ENCODE results near the gene NAV1.
"Not testable (repeated sequence)": the region's sequence is repeated elsewhere in the genome, so short reads cannot be mapped to it uniquely, and the experiment has no call there.

Gene NAV1, protein sequence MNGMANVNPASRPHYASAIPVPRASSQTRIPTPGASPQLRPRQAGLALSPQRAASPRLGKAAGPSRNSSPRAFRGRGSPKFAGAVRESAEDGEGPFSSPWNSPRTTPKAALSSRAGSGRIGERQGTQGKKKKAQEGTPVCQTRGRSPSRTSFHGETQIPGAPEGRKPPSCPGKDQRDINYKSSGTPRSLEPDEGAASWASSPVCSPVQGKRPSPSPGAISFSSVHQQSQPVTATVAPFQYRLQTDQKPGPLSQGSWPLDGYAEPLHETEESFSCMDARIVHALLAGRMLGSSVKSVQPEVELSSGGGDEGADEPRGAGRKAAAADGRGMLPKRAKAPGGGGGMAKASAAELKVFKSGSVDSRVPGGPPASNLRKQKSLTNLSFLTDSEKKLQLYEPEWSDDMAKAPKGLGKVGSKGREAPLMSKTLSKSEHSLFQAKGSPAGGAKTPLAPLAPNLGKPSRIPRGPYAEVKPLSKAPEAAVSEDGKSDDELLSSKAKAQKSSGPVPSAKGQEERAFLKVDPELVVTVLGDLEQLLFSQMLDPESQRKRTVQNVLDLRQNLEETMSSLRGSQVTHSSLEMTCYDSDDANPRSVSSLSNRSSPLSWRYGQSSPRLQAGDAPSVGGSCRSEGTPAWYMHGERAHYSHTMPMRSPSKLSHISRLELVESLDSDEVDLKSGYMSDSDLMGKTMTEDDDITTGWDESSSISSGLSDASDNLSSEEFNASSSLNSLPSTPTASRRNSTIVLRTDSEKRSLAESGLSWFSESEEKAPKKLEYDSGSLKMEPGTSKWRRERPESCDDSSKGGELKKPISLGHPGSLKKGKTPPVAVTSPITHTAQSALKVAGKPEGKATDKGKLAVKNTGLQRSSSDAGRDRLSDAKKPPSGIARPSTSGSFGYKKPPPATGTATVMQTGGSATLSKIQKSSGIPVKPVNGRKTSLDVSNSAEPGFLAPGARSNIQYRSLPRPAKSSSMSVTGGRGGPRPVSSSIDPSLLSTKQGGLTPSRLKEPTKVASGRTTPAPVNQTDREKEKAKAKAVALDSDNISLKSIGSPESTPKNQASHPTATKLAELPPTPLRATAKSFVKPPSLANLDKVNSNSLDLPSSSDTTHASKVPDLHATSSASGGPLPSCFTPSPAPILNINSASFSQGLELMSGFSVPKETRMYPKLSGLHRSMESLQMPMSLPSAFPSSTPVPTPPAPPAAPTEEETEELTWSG (N-terminal part only)

DNA sequence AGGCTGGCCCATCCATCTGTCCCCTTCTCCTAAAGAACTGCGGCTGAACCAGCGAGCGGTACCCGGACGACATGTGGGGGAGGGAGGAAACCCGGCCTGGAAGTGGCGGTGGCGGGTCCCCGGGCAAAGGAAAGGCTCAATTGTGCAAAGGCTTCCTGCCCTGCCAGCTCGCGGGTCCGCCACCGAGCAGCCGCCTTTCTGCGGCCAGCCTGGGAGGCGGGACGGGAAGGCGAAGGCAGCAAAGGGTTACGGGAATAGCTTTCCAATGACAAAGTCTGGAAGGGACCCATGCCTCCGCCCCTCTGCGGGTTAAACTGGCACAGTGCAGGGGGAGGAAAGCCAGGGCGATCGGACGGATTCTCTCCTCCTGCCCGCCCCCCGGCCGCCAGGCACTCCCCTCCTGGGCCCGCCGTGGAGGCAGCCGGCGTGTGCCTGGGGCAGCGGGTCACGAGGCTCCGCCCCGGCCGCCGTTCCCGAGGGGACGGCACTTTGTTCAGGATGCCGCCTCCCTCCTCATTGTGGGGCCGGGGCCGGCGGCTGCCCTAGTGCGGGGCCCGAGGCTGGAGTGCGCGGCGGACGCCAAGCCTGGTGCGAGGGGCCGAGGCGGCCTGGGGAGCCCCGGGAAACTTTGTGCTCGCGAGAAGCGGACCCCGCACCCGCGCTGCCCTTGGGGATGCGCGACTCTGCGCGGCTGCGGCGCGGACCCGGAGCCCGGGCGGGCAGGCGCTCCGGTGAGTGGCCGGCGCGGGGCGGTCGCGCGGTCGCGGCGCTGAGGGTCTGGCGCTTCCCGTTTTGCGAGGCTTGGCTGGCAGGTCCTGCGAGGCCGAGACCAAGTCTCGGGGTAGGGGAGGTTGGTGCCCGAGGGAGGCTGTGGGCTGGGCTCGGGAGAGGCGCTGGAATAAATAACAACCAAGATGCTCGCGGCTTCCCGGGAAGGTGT is at the start of gene NAV1:
NAV1 (plus strand) TSS at position 516 of the 940 bp plus-strand sequence. CDS start 83,758 bp downstream, outside the sequence.
- no peak for DNase-seq (ENCODE audit: low read depth)

DNA sequence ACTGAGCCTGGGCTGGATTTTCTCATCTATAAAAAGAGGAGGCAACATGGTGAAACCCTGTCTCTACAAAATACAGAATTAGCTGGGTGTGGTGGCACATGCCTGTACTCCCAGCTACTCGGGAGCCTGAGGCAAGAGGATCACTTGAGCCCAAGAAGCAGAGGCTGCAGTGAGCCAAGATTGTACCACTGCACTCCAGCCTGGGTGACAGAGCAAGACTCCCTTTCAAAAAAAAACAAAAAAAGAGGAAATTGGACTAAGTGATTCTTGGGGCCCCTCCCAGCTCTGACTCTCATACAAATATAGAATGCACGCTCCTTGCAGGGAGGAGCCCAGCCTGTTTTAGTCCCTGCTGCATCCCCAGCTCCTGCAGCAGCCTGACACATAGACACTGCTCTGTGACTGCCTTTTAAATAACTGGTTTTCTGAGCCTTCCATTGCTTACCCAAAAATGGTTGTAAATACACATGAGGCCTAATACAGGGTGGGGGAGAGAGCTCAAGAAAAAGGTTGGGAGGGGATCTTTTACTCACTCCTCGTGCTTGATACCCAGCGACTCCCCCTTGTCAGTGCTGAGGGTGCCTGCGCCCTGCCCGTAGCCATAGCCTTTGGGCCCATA is 49.2 kb upstream of the NAV1 start:
- DNase-seq (ENCODE audit: low read depth), result no peak

DNA sequence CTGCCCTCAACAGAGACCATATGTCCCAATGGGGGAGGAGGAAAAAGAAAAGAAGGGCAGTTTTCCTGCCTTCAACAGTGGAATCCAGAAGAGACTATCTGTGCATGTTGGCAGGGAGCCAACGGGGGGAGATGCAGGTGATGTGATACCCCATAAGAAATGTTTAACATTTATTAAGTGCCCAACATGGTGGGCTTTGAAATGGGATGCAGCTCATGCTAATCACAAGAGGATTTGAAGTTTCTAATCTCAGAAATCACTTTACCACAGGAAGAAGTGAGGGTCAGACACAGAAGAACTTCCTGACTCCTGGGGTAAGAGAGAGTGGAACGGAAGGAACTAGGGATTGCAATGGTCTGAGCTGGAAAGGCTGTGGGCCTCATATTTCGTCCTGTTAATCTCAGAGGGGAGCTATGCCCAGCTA is 48.2 kb upstream of the NAV1 start:
- DNase-seq (ENCODE audit: low read depth), result no peak

DNA sequence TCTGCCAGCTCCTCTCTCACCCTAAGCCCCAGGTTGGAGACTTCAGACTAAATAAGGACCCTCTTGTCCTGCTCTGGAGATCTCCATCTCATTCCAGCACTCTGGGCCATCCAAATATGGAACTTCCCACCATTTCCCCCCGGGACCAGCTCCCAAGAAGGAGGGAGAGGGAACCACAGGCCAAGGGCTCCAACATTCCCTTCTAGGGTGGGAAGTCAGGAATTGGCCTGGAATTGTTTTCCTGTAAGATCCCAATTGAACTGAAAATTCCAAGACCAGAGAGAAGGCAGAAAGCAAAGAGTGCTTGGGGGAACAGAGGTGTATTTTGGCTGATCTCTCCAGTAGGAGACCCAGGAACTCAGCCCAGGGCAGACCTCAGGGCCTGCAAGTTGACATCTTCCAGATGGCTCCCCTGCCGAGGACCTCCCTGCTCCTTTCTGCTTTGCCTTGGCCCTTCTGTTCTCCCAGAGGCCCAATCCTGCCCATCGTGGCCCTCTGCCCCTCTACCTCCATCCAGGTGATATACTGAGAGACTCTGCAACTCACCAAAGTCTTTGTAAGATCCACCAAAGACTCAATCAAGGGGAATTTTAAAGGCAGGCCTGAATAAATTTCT is 46.9 kb upstream of the NAV1 start:
- DNase-seq (ENCODE audit: low read depth), result no peak

DNA sequence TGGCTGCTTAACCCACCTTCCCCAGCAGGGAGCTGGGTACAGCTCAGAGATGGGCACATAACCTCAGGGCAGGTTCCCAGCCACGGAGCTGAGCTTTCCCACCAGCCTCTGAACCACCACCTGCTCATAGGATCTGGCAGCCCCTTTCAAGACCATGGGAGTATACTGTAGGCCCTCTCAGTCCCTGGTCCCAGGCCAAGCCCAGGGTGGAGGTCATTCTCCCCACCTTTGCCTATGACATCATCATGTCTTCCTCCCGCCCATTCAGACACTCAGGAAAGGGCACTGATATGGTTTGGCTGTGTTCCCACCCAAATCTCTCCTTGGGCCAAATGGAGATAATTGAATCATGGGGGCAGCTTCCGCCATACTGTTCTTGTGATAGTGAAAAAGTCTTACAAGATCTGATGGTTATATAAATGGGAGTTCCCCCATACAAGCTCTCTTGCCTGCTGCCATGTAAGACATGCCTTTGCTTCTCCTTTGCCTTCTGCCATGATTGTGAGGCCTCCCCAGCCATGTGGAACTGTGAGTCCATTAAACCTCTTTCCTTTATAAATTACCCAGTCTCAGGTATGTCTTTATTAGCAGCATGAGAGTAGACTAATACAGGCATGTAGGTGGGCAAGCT is 45.8 kb upstream of the NAV1 start:
- DNase-seq (ENCODE audit: low read depth), result not testable (repeated sequence)

DNA sequence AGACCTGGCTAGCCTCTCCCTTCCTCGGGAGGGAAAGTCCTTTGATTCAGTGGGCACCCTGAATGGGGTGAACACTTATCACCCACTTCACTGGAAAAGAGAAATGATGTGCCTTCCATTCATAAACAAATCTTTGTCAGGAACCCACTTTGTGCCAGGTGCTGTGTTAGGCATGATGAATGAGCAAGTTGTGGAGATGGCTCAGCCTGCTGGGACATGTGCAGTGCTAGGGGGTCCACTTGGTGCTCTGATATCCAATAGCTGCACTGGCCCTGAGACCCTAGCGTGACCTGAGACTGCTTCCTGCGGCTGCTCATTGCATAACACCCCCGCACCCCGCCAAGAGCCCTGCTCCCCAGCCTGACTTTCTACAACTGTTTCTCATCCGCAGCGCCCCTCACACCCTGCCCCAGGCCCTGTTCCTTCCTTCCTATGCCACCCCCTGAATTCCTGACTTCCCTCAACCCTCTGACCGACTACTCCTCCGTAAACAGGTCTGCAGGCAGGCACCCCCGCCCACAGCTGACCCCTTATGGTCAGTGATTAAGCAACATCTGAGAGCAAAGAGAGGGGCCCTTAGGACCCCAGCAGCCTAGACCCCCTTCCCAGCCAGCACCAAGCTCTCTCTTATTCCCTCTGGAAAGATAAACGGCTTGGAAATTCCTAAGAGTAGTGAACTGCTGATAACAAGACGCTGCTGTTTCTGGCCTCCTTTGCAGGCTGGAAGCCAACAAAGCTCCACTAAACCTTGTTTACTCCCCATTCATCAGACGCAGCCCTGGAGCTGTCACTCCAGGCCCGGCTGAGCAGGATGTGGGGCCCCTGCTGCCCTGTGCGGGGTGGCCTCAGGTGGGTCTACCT is 44.9 kb upstream of the NAV1 start:
- no peak for DNase-seq (ENCODE audit: low read depth)

DNA sequence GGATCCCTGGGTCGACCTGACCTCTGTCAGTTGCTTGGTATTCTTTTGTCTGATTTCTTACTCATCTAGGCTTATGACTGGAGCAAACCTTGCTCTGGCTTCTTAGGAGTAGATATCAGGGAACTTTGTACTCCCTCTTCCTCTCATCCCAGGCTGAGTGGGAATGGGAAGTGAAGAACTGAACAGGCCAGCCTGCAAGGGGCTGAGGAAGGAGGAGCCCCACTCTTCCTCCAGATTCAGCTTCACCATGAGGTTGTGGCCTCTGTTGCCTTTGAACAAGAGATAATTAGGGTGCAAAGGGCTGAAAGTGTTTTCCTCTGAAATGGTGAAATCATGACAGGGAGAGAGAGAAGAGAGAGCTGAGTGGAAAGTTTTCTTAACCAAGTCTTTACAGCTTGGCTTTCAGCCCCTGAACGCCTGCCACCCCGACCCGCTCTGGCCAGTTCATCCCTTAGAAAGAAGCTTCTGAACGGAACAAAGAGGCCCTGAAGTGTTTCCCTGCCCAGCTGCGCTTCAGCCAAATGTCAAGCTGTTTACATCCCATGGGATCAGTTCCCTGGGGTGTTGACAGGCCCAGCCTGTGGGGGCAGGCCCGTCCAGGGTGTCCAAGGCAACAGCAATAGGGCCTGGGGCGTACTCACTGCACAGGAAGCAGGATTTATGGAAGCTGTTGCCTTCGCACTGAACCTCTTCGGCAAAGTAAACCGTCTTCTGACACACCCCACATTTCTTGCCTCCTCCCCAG is 43.2 kb upstream of the NAV1 start:
- DNase-seq (ENCODE audit: low read depth), result no peak

DNA sequence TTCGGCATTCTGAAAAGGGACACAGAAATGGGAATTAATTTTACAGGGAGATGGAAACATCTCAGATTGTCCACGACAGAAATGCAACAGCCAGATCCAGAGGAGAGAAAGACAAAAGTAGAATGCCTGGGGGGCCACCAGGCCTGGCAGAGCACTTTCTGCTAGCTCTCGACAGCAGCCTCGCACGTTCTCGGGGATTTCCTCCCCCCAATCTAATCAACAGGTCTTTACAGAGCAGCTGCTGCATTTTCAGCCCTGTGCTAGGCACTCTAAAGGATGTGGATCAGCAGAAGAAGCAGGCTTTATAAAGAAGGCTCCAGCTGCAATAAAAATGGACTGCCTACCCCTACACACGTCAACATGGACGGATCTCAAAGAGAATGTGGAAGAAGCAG is 42.6 kb upstream of the NAV1 start:
- no peak for DNase-seq (ENCODE audit: low read depth)

DNA sequence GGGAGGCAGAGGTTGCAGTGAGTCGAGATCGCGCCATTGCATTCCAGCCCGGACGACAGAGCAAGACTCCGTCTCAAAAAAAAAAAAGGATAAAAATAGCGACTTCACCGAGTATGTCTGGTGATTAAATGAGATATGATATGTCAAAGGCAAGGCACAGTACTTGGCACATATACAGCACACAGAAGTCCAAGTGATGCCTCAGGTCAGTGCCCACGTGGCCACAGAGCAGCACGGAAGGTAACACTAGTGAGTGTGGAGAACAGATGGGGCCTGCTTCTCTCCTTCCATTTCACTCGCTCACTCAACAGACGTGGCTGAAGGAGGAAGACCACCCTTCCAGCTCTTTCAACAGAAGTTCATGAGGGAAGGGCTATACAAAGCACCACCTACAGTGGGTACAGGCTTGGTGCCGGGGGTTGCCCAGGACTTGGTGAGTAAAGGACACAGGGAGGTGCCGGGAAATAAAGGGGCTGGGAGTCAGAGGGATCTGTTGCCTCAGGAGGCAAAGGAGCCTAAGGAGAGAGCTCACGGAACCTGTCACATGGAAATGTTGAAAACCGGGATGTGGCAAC is 40.9 kb upstream of the NAV1 start:
- DNase-seq (ENCODE audit: low read depth), result no peak

DNA sequence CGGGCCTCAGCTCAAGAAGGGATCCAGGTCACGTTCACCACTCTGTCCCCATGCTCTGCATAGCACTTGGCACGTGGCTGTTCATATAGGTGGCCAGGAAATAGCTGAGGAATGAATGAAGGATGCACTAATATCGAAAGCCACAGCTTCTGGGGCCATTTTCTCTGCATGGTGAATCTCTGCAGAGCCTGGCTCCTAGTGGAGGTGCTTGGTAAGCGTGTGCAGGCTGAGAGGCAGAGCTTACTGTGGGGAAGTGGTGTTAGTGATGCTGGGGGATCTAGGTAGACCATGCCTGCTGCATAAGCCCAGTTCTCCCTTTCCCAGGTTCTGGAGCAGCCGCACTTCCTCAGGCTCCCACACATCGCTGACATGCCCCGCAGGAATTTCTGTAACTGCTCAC is 40.3 kb upstream of the NAV1 start:
- no peak for DNase-seq (ENCODE audit: low read depth)

DNA sequence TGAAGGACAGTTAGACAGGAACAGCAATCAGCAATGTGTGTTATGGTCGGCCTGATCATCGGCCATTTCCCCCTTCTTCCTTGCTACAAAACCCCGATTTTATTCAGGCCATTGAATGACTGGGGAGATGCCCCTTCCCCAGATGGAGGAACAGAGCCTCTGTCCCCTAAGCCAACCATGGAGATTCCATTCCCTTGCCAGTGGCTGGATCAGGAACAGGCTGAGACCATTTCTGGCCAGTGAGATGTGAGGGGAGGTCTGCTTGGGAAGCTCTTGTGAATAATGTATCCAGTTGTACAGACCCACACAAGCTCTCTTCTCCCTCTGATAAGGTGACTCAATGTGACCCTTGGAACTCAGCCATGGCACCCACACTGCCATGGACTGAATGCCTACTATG is 39.7 kb upstream of the NAV1 start:
- DNase-seq (ENCODE audit: low read depth), result no peak

DNA sequence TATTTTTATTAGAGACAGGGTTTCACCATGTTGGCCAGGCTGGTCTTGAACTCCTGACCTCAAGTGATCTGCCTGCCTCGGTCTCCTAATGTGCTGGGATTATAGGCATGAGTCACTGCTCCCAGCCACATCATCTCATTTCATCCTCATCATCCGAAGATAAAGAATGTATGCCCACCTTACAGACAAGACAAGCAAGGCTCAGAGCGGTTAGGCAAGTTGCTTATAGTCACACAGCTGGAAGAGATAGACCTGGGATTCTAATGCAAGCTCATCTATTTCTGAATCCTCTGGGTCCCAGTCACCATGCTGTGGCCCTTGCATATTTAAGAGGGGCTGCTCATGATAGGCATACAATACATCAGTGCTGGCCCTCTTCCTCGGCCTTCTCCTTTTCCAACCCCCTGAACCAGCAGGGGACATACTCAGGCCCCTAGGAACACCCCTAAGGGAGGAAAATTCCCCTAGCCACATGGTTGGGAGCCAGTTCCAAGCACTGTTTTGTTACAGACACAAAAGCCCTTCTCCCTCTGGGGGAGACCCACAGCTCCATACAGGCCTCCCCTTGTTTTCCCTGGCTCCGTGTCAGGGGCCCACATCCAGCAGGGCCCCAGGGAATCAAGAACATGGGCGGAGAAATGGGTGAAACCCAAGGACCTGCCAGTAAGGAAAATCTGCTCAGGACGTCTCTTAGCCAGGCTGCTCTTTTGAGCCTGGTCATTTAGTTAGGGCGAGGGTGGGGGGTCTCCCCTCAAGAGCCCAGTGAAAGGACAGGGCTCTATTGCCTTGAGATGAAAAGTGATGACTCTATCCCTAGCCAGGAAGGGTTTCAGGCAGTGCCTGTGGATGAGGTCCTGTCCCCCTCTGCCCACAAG is 38.9 kb upstream of the NAV1 start:
- no peak for DNase-seq (ENCODE audit: low read depth)

DNA sequence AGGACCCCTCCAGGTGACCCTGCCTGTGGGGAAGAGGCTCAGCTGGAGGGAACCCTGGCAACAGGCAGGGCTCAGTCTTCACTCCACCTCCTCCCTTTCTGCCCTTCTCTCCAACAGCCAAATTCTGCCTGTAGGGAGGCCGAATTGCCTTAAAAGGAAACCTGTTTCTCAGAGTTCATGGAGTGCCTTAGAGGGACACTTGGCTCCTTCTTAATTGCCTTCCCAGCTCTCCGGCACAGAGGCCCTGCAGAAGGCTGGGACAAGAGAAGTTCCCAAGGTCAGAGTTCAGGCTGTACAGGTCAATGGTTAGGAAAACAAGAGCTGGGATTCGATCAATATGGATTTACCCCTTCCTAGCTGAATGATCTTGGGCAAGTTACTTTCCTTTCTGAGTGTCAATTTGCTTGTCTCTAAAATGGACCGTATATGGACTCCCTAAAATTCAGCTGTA is 38.2 kb upstream of the NAV1 start:
- DNase-seq (ENCODE audit: low read depth), result no peak

DNA sequence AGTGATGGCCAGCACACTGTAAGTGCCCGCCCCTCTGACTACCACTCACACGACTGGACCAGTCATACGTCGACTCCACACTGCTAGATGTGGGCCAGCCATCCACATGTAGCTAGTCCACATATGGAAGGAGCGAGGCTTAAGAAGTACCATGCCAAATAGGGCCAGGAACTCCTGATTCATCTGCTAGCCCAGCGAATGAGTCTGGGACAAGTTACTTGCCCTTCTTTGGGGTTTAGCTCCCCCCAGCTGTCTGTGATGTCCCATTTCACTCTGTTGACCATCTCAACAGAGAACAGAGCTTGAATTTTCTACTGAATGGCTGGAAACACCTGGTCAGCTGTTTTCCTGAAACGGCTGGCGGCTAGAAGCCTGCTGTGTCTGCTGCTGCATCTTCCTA is 37.8 kb upstream of the NAV1 start:
- DNase-seq (ENCODE audit: low read depth), result no peak

DNA sequence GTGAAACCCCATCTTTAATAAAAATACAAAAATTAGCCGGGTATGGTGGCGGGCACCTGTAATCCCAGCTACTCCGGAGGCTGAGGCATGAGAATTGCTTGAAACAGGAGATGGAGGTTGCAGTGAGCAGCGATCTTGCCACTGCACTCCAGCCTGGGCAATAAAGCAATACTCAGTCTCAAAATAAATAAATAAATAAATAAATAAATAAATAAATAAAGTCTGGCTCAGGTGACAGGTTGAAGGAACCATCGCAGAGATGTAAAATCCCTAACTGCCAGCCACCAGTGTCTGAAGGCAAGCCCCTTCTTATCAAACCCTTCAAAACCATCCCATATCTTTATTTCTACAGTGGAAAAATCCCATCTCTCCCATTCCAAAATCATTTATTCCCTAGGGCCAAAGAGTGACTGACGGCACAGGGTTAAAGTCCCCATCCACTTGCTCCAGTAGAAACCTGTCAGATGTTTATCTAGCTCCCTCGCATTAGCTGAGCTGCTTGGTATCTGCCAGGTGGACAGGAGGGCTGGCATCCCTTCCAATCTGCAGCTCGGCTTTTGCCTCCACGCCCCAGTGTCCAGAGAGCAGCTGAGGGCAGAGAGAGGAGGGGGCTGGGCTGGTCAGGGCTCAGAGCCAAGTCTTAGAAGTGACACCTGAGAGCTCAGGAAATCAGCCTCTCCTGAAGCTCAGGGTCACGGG is 37.0 kb upstream of the NAV1 start:
- DNase-seq (ENCODE audit: low read depth), result no peak

DNA sequence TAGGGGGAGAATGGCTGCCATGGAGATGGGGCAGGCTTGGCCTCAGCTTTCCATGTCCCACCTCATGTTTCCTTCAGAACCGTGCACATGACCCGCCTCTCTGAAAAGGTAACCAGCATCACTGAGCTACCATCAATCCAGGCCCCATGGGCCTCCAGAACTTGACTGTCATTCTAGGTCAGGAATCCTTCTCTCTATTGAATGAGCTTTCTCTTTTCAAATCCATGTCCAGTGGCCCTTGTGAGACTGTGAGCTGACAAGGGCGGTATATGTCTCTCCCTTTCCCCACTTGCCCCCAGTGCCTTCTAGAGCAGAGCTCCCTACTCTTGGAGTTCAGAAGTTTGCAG is 36.4 kb upstream of the NAV1 start:
- DNase-seq (ENCODE audit: low read depth), result no peak

Data from activated T-cell treated with anti-CD3 and anti-CD28 coated beads for 1 hour (primary cell).